GM10248 (cell line): ENCODE measurements around the gene HSPH1.

ENCODE experiments used
- CTCF ChIA-PET: fragments of 300-600 bp; sonication (Branson Sonifier 250); formaldehyde crosslinking; extraction: SDS; loops from one replicate; lab custom pipeline; 2021; ENCODE audit warnings: antibody characterized with exemption; lab: Yijun Ruan, JAX
- POLR2A ChIA-PET: fragments of 350-650 bp; sonication (Branson Sonifier 250); formaldehyde crosslinking; extraction: SDS; loops from one replicate; lab custom pipeline; 2020; ENCODE audit warnings: antibody characterized with exemption; lab: Yijun Ruan, JAX
- DNase-seq: peaks from one replicate; pipeline ENCODE4 v3.0.0; 2012; ENCODE audit errors: extremely low spot score
- CTCF ChIP-seq: IDR thresholded peaks from 2 replicates; pipeline ENCODE4 v1.5.1; 2012; ENCODE audit warnings: mild to moderate bottlenecking, low read depth; ENCODE audit errors: extremely low read depth, missing control alignments, control extremely low read depth

HSPH1 gene

GRCh38 chr13:31201341-31202031 is 39.8 kb upstream of the HSPH1 start:
- TF ChIP-seq CTCF, result no peak
- no peak for DNase-seq
- POLR2A ChIA-PET, result no interaction called here
- CTCF ChIA-PET, result interaction anchor here (0.9 to 1.7 kb wide), 9 partner anchors 11 to 628 kb away, joined by 3 to 12 read pairs (median 4); no protein-coding TSS in a partner anchor

GRCh38 chr13:31200637-31200971 is 38.9 kb upstream of the HSPH1 start:
- CTCF ChIA-PET, result interaction anchor here (0.6 to 1.5 kb wide), 5 partner anchors 9 to 628 kb away, joined by 3 to 12 read pairs (median 3); no protein-coding TSS in a partner anchor
- TF ChIP-seq CTCF, result no peak
- DNase-seq, result peak; percentile 43
- POLR2A ChIA-PET, result no interaction called here

- POLR2A ChIA-PET, result no interaction called here
Observed at GRCh38 chr13:31199849-31200636, 38.3 kb upstream of the HSPH1 start, which contains the start of gene B3GLCT. B3GLCT (plus strand) TSS chr13:31199975; CDS start chr13:31200085, 110 bp downstream.

GRCh38 chr13:31199527-31199848 is 37.8 kb upstream of the HSPH1 start:
- ChIA-PET CTCF (interaction anchor here (0.8 to 2.0 kb wide), 9 partner anchors 9 to 225 kb away, joined by 3 to 11 read pairs (median 3); no protein-coding TSS in a partner anchor), POLR2A (no interaction called here)
- no peak for TF ChIP-seq CTCF
- DNase-seq, result no peak

More at GRCh38 chr13:31199849-31200636, 38.3 kb upstream of the HSPH1 start, which contains the start of gene B3GLCT:
- peak; percentile 93 for DNase-seq
- CTCF ChIA-PET, result interaction anchor here (0.9 to 2.0 kb wide), 11 partner anchors 8 to 629 kb away, joined by 3 to 12 read pairs (median 3); no protein-coding TSS in a partner anchor
- peak; percentile 98 for TF ChIP-seq CTCF

- ChIA-PET POLR2A (no interaction called here), CTCF (interaction anchor here (1.1 to 2.0 kb wide), 2 partner anchors 38 to 39 kb away, joined by 4 read pairs; no protein-coding TSS in a partner anchor)
- no peak for DNase-seq
- TF ChIP-seq CTCF, result no peak
Observed at GRCh38 chr13:31198519-31198918, 36.8 kb upstream of the HSPH1 start.

- no peak for DNase-seq
- TF ChIP-seq CTCF, result no peak
- ChIA-PET POLR2A (no interaction called here), CTCF (interaction anchor here (1.2 to 1.5 kb wide), 2 partner anchors 8 to 24 kb away, joined by 3 to 4 read pairs; no protein-coding TSS in a partner anchor)
Observed at GRCh38 chr13:31196992-31197391, 35.3 kb upstream of the HSPH1 start.
